ENCODE data around the gene CACNA1F.

DNA sequence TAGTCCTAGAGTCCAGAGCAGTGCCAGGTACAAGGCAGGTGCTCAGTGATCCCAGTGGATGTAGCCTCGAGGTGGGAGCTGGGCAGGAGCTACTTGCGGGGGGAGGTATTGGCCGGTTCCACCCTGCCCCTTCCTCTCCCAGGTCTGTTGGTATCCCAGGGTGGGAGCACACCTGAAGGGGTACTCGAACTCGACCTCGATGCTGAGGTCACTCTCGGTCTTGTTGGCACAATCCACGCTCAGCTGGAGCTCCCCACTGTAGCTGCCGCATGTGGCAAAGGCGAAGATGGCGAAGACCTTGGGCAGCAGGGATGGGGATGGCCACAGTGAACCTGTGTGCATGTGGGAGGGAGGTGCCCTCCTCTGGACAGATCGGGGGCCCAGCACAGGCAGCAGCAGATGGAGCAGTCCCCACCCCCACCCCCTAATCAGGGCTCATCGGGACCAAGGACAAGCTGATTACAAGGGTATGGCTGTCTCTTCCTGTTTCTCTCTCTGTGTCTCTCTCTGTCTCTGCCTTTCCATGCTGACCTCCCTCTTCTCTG is 35.5 kb downstream of the CACNA1F start:
- no peak for TF ChIP-seq POLR2A (IDR thresholded peaks at IDR 0.05; ENCODE audit: low read depth)
- TF ChIP-seq, protein P1, sequence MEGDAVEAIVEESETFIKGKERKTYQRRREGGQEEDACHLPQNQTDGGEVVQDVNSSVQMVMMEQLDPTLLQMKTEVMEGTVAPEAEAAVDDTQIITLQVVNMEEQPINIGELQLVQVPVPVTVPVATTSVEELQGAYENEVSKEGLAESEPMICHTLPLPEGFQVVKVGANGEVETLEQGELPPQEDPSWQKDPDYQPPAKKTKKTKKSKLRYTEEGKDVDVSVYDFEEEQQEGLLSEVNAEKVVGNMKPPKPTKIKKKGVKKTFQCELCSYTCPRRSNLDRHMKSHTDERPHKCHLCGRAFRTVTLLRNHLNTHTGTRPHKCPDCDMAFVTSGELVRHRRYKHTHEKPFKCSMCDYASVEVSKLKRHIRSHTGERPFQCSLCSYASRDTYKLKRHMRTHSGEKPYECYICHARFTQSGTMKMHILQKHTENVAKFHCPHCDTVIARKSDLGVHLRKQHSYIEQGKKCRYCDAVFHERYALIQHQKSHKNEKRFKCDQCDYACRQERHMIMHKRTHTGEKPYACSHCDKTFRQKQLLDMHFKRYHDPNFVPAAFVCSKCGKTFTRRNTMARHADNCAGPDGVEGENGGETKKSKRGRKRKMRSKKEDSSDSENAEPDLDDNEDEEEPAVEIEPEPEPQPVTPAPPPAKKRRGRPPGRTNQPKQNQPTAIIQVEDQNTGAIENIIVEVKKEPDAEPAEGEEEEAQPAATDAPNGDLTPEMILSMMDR (IDR thresholded peaks at IDR 0.05): no peak
